Activated T-helper 1 cell treated with anti-CD3 and anti-CD28 coated beads, Interleukin-12 subunit alpha, Interleukin-12 subunit beta, Interleukin-2, Interleukin-4 antibody, amounts not matched to agents 30 ng/mL and 10 ng/mL and 1 ng/mL, durations not matched to agents 14 hours and 24 hours and 36 hours (primary cell): ENCODE results near the gene RPL11. TPM values are rescaled to one million over a fixed set of nuclear protein-coding genes. Genes with fewer than 3 reads are reported as not detected.
A peak's percentile ranks its signal among the peaks of the same experiment; 100 is the strongest.
"Not testable (repeated sequence)": the region's sequence is repeated elsewhere in the genome, so short reads cannot be mapped to it uniquely, and the experiment has no call there.

ENCODE experiments used
- DNase-seq: peaks from one replicate; pipeline ENCODE4 v3.0.0; 2021; ENCODE audit warnings: low spot score
- H3K27ac Mint-ChIP-seq: one replicate; pipeline ENCODE4 v1.8.0; 2021; ENCODE audit warnings: mild to moderate bottlenecking, mixed read lengths
- H3K27me3 Mint-ChIP-seq: one replicate; pipeline ENCODE4 v1.8.0; 2022; ENCODE audit warnings: mild to moderate bottlenecking, moderate library complexity, mixed read lengths; ENCODE audit not compliant: insufficient read depth
- H3K36me3 Mint-ChIP-seq: one replicate; pipeline ENCODE4 v1.8.0; 2021; ENCODE audit warnings: low read depth, mixed read lengths
- H3K4me1 Mint-ChIP-seq: one replicate; pipeline ENCODE4 v1.8.0; 2021; ENCODE audit warnings: low read depth, mixed read lengths
- H3K4me3 Mint-ChIP-seq: one replicate; pipeline ENCODE4 v1.8.0; 2021; ENCODE audit warnings: mild to moderate bottlenecking, moderate library complexity, mixed read lengths
- H3K9me3 Mint-ChIP-seq: one replicate; pipeline ENCODE4 v1.8.0; 2021; ENCODE audit warnings: mixed read lengths
- intact Hi-C: fragments of 100-400 bp; cut with micrococcal nuclease; formaldehyde crosslinking; loops from one replicate; pipeline ENCODE4 v1.15.1; 2024
- total RNA-seq: library from RNA; stranded (reverse); gene quantifications from 2 replicates; pipeline ENCODE4 v1.2.3, GENCODE V29; 2022

RPL11 gene
- total RNA-seq, 1 donor from 2014 or later = 1,119 TPM

DNA sequence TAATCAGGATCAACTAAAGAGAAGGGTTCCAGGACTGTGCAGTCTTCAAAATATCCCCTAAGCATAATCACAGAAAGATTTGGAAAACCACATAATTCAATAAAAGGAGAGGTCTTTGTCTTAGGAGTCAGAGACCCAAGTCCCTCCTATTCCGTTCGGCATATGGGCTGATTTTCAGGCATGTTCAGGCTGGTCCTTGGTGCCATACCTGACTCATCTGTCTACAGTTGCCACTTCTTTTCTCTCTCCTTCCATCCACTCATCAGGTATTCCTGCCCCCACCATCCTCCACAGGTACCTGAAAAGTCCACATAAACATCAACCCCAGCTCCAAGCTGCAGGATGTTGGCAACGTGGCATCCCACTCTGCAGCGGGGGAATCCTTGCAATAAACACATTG, 29.7 kb upstream of the RPL11 start:
- H3K36me3 Mint-ChIP-seq = no peaks in the 10 kb centered on the region
- H3K27me3 Mint-ChIP-seq = peaks cover 4% of the 10 kb centered on the region
- no peak for DNase-seq
- peaks cover 12% of the 10 kb centered on the region for H3K4me1 Mint-ChIP-seq
- no peaks in the 10 kb centered on the region for H3K9me3 Mint-ChIP-seq
- H3K27ac Mint-ChIP-seq = no peak overlapping the region
- no peak overlapping the region for H3K4me3 Mint-ChIP-seq
- intact Hi-C loops = no loop called here

DNA sequence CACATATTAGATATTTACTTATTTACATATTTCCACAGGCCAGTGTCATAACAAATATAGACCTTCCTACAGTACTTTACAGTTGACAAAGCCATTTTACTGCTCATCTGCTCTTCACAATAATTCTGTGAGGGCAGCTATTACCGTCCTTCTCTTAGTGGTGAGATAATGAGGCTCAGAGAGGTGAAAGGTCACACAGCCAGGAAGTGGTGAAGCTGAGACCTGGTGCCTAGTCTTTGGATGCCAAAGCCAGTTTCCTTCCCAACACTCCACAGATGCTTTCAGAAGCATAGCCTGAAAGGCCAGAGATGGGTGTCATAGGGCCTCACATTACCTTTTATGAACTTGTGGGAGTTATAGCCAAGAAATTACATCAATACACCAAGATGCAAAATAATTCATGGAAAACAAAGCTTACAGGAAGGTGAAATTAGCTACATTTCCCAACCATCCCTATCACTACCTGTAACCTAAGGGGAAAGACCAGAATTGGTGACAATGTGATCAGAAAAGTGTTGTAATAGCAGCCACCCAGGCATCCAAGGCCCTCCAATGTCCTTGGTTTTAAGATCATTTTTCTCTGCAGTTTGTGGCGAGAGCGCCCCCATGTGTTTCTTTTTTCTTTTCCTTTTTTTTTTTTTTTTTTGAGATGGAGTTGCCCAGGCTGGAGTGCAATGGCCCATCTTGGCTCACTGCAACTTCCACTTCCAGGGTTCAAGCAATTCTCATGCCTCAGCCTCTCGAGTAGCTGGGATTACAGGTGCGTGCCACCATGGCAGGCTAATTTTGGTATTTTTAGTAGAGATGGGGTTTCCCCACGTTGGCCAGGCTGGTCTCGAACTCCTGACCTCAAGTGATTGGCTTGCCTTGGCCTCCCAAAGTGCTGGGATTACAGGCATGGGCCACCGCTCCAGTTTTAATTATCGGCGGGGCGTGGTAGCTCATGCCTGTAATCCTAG, 26.5 kb upstream of the RPL11 start:
- Mint-ChIP-seq H3K27me3 (peaks cover 4% of the 10 kb centered on the region), H3K27ac (no peak overlapping the region), H3K9me3 (no peaks in the 10 kb centered on the region), H3K4me1 (peaks cover 12% of the 10 kb centered on the region), H3K36me3 (no peaks in the 10 kb centered on the region), H3K4me3 (no peak overlapping the region)
- intact Hi-C loops = no loop called here
- DNase-seq = no peak

- Mint-ChIP-seq H3K9me3 (no peaks in the 10 kb centered on the region), H3K4me1 (peaks cover 12% of the 10 kb centered on the region), H3K27me3 (peaks cover 6% of the 10 kb centered on the region), H3K4me3 (no peak overlapping the region), H3K27ac (no peak overlapping the region), H3K36me3 (no peaks in the 10 kb centered on the region)
- intact Hi-C loops = no loop called here
- no peak for DNase-seq
Measured at GRCh38 chr1:23667411-23667810, 24.2 kb upstream of the RPL11 start.

DNA sequence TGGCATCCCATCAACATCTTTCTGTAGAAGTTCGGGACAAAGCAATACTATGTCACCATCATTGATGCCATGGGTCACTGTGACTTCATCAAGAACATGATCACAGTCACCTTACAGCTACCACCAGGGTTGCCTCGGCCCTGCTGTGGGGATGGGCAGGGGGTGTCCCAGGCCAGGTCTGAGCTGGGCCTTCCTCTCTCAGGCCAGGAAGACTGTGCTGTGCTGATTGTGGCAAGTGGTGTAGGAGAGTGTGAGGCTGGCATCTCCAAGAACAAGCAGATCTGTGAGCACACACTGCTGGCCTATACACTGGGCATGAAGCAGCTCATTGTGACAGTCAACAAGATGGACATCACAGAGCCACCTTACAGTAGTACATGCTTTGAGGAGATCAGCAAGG, 20.9 kb upstream of the RPL11 start:
- peaks cover 11% of the 10 kb centered on the region for H3K27me3 Mint-ChIP-seq
- no peak for DNase-seq
- no peaks in the 10 kb centered on the region for H3K36me3 Mint-ChIP-seq
- intact Hi-C loops = no loop called here
- no peaks in the 10 kb centered on the region for H3K9me3 Mint-ChIP-seq
- H3K4me3 Mint-ChIP-seq = no peak overlapping the region
- H3K4me1 Mint-ChIP-seq = no peaks in the 10 kb centered on the region
- no peak overlapping the region for H3K27ac Mint-ChIP-seq

DNA sequence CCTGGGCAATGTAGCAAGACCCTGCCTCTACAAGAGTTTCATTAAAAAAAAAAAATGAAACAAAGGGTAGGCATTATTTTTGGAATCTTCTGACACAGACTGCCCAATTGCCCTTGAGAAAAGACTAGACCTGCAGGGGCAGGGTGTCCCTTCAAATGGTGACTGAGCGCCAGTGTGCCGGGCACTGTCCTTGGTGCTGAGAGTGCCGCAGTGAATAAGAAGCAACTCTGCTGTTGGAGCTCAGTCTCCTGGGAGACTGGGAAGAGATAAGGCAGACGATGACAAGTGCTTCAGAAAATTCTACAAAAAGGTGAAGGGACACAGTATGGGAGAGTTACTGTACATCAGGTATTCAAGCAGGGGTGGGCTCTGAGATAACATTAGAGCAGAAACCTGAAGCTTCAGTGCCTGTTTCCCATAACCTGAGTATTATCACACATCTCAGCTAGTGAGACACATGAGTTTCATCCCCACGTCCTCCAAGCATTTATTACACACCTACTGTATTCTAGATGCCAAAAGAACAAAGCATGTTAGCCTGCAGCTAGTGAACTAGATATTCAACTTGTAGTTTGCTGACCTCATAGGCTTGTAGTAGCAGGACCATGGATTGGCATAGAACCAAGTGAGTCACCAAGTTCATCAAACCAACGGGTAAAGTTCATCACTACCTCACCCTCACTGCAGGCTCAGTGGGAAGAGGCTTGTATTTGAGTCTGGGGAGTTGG, 18.4 kb upstream of the RPL11 start:
- no peak for DNase-seq
- no peak overlapping the region for H3K27ac Mint-ChIP-seq
- H3K9me3 Mint-ChIP-seq = no peaks in the 10 kb centered on the region
- no peak overlapping the region for H3K4me3 Mint-ChIP-seq
- intact Hi-C loops = no loop called here
- no peaks in the 10 kb centered on the region for H3K36me3 Mint-ChIP-seq
- no peaks in the 10 kb centered on the region for H3K4me1 Mint-ChIP-seq
- peaks cover 11% of the 10 kb centered on the region for H3K27me3 Mint-ChIP-seq

- Mint-ChIP-seq H3K27ac (no peak overlapping the region), H3K4me3 (no peak overlapping the region), H3K36me3 (no peaks in the 10 kb centered on the region), H3K4me1 (no peaks in the 10 kb centered on the region), H3K9me3 (no peaks in the 10 kb centered on the region), H3K27me3 (peaks cover 12% of the 10 kb centered on the region)
- intact Hi-C loops = no loop called here
- DNase-seq = no peak
Measured at GRCh38 chr1:23679815-23680214, 11.8 kb upstream of the RPL11 start.

- Mint-ChIP-seq H3K9me3 (no peaks in the 10 kb centered on the region), H3K27me3 (peaks cover 12% of the 10 kb centered on the region), H3K36me3 (no peaks in the 10 kb centered on the region), H3K4me3 (no peak overlapping the region), H3K4me1 (no peaks in the 10 kb centered on the region), H3K27ac (no peak overlapping the region)
- intact Hi-C loops = no loop called here
- DNase-seq = no peak
Measured at GRCh38 chr1:23682946-23683345, 8.7 kb upstream of the RPL11 start.

DNA sequence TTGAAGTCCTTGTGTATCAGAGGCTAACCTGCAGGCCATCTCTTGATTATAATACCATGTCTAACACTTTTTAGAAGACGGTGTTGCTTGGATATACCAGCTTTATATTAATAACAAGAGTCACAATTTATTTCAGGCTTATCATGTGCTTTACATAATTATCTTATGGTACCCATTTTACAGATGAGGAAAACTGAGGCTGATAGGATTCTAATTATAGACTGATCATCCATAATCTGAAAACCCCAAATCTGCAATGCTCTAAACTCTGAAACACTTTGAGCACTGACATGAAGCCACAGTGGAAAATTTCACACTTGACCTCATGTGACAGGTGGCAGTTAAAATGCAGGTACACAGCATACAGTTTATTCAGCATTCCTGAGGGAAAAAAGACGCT, 7.2 kb upstream of the RPL11 start:
- Mint-ChIP-seq H3K4me1 (no peaks in the 10 kb centered on the region), H3K27me3 (peaks cover 12% of the 10 kb centered on the region), H3K9me3 (no peaks in the 10 kb centered on the region), H3K4me3 (no peak overlapping the region), H3K36me3 (no peaks in the 10 kb centered on the region), H3K27ac (no peak overlapping the region)
- intact Hi-C loops = no loop called here
- no peak for DNase-seq

GRCh38 chr1:23685197-23685596, 6.4 kb upstream of the RPL11 start:
- H3K4me1 Mint-ChIP-seq, DNase-seq, H3K36me3 Mint-ChIP-seq, H3K27me3 Mint-ChIP-seq, H3K27ac Mint-ChIP-seq, intact Hi-C loops, H3K9me3 Mint-ChIP-seq, H3K4me3 Mint-ChIP-seq: not testable (repeated sequence)

DNA sequence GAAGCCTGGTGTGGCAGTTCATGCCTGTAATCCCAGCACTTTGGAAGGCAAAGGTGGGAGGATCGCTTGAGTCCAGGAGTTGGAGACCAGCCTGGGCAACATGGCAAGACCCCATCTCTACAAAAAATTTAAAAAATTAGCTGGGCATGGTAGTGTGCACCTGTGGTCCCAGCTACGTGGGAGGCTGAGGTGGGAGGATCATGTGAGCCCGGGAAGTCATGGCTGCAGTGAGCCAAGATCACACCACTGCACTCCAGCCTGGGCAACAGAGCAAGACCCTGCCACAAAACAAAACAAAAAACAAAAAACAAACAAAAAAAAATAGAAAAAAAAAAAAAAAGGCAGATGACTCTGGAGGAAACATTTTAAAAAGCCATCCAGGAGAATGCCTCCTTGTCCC, 3.9 kb upstream of the RPL11 start:
- H3K4me3 Mint-ChIP-seq, H3K36me3 Mint-ChIP-seq, H3K4me1 Mint-ChIP-seq, H3K27me3 Mint-ChIP-seq, intact Hi-C loops, DNase-seq, H3K27ac Mint-ChIP-seq, H3K9me3 Mint-ChIP-seq: not testable (repeated sequence)

GRCh38 chr1:23688281-23688680, 3.3 kb upstream of the RPL11 start:
- H3K27me3 Mint-ChIP-seq, H3K9me3 Mint-ChIP-seq, DNase-seq, H3K4me3 Mint-ChIP-seq, H3K27ac Mint-ChIP-seq, intact Hi-C loops: not testable (repeated sequence)
- peaks cover 15% of the 10 kb centered on the region for H3K36me3 Mint-ChIP-seq
- peaks cover 10% of the 10 kb centered on the region for H3K4me1 Mint-ChIP-seq

GRCh38 chr1:23692308-23692871, 784 bp downstream of the RPL11 start:
- Mint-ChIP-seq H3K27ac (peak overlapping the region; percentile 90), H3K36me3 (peaks cover 53% of the 10 kb centered on the region), H3K4me1 (peaks cover 50% of the 10 kb centered on the region), H3K9me3 (no peaks in the 10 kb centered on the region), H3K27me3 (no peaks in the 10 kb centered on the region), H3K4me3 (peak overlapping the region; percentile 97)
- DNase-seq = no peak
- intact Hi-C loops = loop anchor here (2.0 to 5.0 kb wide), 2 partner anchors 28 to 285 kb away; no protein-coding TSS in a partner anchor

DNA sequence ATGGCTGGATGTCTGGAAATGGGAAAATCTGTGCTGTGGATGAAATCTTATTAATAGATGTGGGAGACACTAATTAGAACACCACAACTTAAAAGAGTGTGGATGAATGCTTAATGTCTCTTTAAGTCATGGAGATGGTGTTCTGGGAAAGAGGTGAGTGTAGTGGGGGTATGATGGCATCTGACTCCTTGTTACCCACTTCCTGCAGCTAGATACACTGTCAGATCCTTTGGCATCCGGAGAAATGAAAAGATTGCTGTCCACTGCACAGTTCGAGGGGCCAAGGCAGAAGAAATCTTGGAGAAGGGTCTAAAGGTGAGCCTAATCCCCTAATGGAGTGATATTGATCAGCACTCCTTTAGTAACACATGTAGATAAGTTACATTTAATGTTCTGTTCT, 2.0 kb downstream of the RPL11 start:
- H3K27me3 Mint-ChIP-seq = no peaks in the 10 kb centered on the region
- DNase-seq = no peak
- H3K36me3 Mint-ChIP-seq = peaks cover 65% of the 10 kb centered on the region
- peaks cover 60% of the 10 kb centered on the region for H3K4me1 Mint-ChIP-seq
- H3K4me3 Mint-ChIP-seq = peak overlapping the region; percentile 97
- intact Hi-C loops = loop anchor here (2.0 to 5.0 kb wide), 2 partner anchors 27 to 284 kb away; no protein-coding TSS in a partner anchor
- H3K27ac Mint-ChIP-seq = peak overlapping the region; percentile 67
- no peaks in the 10 kb centered on the region for H3K9me3 Mint-ChIP-seq
